HG03520 (cell line): Measurements from ENCODE around the gene URB2.
"Not testable (repeated sequence)": the region's sequence is repeated elsewhere in the genome, so short reads cannot be mapped to it uniquely, and the experiment has no call there.

ENCODE experiments used
- ATAC-seq: cut with Tn5 transposase; IDR thresholded peaks from one replicate; pipeline ENCODE4 v1.9.1; 2021; ENCODE audit warnings: mild to moderate bottlenecking, moderate library complexity; ENCODE audit not compliant: unreplicated experiment

The URB2 gene

DNA sequence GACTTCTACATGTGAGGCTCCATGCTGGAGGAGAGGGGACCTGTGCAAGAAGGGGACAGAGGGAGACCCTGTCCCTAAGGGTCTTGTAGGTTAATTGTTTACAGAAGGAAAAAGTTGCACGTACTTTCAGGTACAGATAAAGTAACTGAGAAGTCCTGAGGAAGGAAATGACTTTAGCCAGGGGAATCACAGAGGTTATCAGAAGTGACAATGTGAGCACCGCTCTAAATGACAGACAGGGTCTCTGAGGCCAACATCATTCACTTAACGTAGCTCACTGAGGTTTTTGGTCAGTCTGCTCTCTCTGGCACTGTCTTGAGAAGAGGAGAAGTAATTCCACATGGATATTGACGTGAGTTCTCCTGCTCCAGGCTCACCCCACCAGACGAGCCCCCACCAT, 12.1 kb upstream of the URB2 start:
- no peak for ATAC-seq

GRCh38 chr1:229614701-229615100, 11.3 kb upstream of the URB2 start:
- no peak for ATAC-seq

DNA sequence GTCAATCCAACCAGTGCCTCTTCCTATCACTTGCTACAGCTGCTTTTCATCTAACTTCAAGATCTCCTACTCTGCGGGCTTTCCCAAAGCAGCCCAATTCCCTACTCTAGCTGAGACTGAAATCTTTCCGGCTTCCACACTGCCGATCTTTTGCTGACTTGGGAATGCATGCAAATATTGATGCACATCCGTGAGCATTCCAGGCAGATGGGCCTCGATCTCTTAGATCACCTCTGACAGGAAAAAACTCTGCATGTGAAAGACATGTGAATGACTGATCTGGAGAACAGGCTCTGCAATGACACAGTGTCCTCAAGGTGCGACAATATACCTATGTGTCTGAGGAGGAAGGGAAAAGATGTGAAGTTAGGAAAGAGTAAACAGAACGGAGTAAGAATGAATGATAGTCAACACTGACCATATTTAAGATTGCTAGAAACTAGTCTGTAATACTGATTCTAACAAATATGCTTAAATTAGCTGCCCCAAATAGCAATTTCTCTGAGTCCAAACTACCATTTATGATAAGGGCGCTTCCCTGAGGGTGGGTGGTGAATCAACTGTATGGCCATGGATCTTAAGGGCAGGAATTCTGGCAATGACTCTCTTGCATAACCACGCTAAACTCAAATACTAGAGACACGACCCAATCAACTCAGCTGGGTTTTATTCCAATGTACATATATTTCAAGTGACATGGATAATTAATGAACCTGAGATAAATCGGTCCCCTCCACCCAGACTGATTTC, 8.5 kb upstream of the URB2 start:
- no peak for ATAC-seq

GRCh38 chr1:229619002-229619401, 7.0 kb upstream of the URB2 start:
- ATAC-seq, result no peak

- no peak for ATAC-seq
Observed at GRCh38 chr1:229619614-229620013, 6.4 kb upstream of the URB2 start.

DNA sequence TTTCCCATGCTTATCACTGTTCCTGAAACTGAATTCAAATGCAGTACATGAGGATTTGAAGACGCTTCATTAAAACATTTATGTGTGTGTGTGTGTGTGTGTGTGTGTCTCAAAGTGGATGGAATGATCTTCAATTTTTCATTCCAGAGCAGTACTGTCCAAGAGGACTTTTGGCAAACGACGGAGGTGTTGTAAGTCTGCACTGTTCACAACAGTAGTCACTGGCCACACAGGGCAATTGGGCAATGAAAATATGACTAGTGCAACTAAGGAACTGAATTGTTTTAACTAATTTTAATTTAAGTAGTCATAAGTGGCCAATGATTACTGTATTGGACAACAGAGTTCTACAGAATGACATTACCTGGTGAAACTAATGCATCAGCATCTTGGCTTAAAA, 5.2 kb upstream of the URB2 start:
- no peak for ATAC-seq

- ATAC-seq, result no peak
Observed at GRCh38 chr1:229621663-229622062, 4.4 kb upstream of the URB2 start.

DNA sequence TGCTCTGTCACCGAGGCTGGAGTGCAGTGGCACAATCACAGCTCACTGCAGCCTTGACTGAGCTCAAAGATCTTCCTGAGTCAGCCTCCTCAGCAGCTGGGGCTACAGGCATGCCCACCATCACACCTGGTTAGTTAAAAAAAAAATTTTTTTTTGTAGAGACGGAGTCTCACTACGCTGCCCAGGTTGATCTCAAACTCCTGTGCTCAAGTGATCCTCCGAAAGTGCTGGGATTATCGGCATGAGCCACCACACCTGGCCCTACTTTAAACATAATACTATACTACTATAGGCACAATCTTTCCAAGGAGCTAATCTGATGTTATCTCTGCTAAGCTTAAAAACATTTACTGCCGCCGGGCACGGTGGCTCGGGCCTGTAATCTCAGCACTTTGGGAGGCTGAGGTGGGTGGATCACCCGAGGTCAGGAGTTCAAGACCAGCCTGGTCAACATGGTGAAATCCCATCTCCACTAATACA, 3.4 kb upstream of the URB2 start:
- ATAC-seq, result not testable (repeated sequence)

DNA sequence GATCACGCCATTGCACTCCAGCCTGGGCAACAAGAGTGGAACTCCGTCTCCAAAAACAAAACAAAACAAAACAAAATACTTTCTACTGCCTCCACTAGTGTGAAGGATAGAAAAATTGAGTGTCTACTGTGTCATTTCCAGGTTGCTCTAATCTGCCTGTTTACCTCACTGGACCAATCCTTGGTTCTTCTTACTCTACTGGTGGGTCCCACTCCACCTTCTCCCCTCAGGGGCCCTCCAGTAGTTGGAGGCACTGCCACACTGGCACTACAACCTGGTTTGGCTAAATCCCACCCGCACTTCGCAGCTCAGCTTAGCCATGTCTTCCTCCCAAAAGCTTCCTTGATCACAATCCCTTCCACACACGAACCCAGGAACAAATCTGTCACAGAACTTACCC, 2.8 kb upstream of the URB2 start:
- no peak for ATAC-seq

DNA sequence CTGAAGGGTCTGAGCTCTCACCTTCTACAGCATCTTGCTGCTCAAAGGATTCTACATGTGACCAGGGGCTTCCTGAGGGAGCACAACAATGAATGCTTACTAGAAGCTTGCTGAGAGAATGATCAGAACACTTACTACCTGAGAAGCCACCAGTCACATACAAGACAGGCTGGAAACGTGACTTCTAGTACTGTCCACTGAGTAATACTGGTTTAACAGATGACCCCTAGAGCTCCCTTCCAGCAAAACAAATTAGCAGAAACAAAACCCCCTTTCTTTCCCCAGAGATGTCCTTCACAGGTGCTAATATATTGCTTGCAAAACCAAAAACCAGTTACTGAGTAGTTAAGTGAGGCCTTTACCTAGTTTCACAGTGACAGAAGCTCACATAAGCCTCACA, 2.2 kb upstream of the URB2 start:
- no peak for ATAC-seq

DNA sequence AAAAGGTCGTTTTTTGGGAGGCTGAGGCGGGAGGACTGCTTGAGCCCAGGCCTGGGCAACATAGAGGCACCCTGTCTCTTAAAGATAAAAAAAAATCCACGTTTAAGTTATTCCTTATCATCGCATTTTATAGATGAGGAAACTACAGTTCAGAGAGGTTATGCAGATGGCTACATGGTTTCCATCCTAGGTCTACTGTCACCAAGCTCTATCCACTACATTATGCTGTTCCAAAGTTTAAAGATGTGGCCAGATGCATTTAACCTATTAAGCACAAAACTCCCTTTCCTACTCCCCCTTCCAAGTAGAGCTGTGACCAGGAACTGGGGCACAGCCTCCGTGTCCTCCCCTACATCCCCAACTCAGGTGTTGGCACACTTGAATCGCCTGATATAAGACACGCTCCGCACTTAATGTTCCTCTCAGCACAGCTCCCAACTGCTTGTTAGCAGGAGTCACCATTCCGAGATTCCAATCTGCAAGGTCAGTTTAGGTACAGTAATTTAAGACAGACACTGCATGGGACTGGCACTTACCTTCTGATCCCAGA, 1.5 kb upstream of the URB2 start:
- no peak for ATAC-seq

- ATAC-seq, result peak; percentile 35
Observed at GRCh38 chr1:229625071-229625914, 754 bp upstream of the URB2 start.

DNA sequence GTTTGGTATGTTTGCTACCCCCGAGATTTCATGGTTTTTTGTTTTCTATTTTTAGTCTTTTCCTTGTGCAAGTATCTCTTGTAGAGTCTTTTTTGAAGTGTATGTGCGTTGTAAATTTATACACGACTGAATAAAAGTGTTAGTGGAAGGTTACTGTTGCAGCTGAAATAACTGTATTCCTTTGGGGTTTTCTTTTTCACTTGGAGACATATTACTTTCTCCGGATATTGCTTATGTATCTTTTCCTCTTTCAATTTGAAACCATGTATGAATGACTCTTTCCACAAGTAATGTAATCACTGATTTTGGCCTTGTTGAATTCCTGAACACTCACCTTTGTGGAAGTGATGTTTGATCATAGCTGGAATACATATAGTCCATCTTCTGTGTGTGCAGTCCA, 956 bp downstream of the URB2 start:
- no peak for ATAC-seq

- ATAC-seq, result no peak
Observed at GRCh38 chr1:229629261-229629660, 3.2 kb downstream of the URB2 start.

GRCh38 chr1:229631148-229631547, 5.1 kb downstream of the URB2 start:
- no peak for ATAC-seq

DNA sequence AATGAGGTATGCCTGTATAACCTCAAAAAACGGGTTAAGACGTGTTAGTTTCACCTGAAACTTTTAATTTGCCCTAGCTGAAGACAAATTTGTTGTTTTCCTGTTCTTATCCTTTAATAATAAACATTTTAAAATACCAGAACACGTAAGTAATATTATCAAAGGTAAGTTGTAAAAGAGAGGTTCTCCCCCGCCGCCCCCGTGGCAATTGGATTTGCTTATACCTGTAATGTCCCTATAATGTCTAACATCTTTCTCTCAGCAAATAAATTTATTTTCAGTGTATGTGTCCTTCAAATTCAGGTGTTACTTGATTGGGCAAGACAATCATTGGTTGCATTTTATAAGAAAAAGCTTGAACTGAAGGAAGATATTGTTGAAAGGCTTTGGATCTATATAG, 5.9 kb downstream of the URB2 start:
- no peak for ATAC-seq

DNA sequence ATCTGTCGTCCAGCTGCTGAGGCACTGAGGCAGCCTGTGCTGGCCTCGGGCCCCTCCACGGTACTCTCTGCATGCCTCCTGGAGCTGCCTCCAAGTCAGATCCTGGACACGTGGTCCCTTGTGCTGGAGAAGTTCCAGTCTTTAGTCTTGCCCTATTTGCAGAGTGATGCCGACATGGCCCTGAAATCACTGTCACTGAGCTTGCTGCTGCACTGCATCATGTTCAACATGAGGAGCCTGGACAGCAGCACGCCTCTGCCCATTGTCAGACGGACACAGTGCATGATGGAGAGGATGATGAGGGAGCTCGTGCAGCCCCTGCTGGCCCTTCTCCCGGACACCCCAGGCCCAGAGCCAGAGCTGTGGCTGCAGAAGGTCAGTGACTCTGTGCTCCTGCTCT, 10.0 kb downstream of the URB2 start:
- ATAC-seq, result no peak

DNA sequence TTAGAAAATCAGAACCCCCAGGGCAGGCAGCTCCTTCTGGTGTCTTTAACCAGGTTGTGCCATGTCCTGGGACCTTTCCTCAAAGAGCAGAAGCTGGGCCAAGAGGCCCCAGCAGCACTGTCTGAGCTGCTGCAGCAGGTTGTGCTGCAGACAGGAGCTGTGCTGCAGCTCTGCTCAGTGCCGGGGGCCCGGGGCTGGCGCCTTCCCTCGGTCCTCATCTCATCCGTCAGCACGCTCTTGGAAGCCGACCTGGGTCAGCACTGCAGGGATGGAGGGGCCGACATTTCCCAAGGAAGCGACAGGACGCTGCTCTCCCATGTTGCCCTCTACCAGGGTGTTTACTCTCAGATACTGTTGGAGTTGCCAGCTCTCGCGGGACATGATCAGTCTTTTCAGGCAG, 11.7 kb downstream of the URB2 start:
- no peak for ATAC-seq

GRCh38 chr1:229640455-229640854, 14.4 kb downstream of the URB2 start:
- no peak for ATAC-seq

- ATAC-seq, result no peak
Observed at GRCh38 chr1:229641306-229641705, 15.3 kb downstream of the URB2 start.

DNA sequence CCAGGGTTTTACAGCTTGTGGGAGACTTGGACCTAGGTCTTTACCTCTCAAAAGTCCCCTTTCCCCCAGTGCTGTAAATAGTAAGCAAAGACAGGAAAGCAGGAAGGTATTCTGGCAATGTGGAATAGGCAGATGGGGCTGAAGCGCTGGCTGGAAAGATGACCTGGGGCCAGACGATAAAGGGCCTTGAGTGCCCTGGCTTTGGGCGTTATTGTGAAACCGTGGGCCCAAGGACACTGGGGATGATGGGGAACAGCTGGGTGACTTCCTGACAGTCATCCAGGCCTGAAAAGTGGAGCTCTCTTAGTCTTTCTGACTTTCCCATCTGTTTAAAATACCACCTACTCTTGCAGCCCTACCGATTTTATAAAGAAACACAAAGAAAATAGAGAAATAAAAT, 16.3 kb downstream of the URB2 start:
- ATAC-seq, result no peak

DNA sequence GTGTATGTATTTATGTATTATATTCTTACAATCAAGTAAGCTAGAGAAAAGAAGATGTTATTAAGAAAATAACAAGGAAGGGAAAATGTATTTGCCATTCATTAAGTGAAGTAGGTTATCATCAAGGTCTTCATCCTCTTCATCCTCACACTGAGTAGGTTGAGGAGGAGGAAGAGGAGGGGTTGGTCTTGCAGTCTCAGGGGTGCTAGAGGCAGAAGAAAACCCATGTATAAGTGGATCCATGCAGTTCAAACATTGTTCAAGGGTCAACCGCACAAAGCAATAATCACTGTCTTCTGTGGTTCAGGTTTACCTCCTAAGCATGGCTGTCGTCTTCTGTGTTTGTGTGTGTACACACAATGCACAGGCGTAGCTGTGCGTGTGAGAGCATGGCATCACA, 16.9 kb downstream of the URB2 start:
- ATAC-seq, result no peak
